ENCODE measurements around the gene CPVL. TPM values are rescaled to one million over a fixed set of nuclear protein-coding genes. Genes with fewer than 3 reads are reported as not detected.

Gene CPVL
- polyA plus RNA-seq, 4 donors = 23.2 to 68.6 (median 58.3) TPM

DNA sequence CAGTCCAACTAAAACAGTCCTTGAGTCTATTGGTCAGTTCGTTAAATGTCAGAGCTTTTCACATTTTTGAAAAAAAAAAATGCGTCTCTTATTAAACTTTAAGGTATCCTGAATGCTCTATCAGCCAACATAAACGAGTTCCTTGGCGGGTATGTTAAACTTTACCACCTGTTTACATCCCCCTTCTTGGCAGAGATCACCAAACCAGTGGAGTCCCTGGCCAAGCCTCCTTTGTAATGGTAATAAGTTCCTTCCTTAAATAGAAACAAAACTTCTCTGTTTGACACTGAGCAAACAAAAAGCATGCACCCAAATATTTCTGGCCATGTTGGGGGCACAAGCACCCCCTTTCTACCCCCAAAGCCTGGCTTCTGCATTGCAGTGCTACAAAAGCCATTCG is 191.4 kb downstream of the CPVL start:
- no peak for DNase-seq (ENCODE audit: low read depth in 4 of 4, low spot score in 3 of 4)

DNA sequence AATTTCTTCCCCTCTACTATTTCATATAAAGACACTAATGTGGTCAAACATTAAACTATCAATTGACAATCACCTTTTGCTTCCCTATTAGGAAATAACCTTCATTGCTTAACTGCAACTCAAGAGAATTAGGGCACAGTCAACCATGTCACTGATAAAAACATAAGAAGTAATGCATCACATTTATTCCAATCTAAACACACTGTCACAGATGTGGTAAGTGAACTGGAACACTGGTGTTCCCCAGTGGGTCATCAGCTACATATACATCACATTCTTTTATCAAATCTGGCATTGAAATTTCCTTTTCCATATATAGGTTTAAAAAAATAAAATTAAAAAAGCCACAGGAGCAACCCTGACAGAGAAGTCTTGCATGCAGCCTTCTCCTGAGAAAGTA is 191.9 kb downstream of the CPVL start:
- no peak for DNase-seq (ENCODE audit: low read depth in 4 of 4, low spot score in 3 of 4)

DNA sequence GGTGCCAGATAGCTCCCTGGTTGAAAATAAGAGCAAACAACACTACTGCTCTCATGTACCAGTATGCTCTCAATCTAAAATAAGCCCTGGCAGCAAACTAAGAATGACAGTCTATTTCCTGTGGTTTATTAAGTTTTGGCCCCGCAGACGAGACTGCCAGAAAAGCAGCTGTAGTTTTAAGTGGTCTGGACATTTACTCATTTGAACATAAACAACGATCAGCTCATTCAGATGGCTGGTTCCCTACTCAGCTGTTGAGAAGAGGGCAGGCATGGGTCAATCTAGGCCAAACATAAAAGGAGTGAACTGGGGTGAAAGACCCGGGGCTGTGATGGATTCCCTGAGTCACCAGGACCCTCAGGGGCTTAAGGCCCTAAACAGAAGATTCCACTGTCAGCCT is 192.7 kb downstream of the CPVL start:
- no peak for DNase-seq (ENCODE audit: low read depth in 4 of 4, low spot score in 3 of 4)

Other genes with a start within 250 kb of the CPVL start
- gene TRIL, start 188.2 kb downstream of the CPVL start, polyA plus RNA-seq (ENCODE audit: insufficient read length in 4 of 4) = 100 to 1,000 TPM in 1 of 4 donors, 10 to 100 TPM in 3; 53.3 to 155 (median 64.3) TPM
- 10 to 100 TPM; 11.3 to 21.8 (median 18.7) TPM for gene CHN2, start 48.2 kb upstream of the CPVL start, polyA plus RNA-seq (ENCODE audit: insufficient read length in 4 of 4)

Data from left renal pelvis (tissue), 4 donors.